IPS-NIHi7 (cell line): ENCODE measurements around the gene CYP1A1.

Experiments used
- DNase-seq: peaks from one replicate; pipeline ENCODE4 v3.0.0; 2012; ENCODE audit warnings: mixed read lengths; ENCODE audit errors: extremely low spot score

CYP1A1 gene, protein sequence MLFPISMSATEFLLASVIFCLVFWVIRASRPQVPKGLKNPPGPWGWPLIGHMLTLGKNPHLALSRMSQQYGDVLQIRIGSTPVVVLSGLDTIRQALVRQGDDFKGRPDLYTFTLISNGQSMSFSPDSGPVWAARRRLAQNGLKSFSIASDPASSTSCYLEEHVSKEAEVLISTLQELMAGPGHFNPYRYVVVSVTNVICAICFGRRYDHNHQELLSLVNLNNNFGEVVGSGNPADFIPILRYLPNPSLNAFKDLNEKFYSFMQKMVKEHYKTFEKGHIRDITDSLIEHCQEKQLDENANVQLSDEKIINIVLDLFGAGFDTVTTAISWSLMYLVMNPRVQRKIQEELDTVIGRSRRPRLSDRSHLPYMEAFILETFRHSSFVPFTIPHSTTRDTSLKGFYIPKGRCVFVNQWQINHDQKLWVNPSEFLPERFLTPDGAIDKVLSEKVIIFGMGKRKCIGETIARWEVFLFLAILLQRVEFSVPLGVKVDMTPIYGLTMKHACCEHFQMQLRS

DNA sequence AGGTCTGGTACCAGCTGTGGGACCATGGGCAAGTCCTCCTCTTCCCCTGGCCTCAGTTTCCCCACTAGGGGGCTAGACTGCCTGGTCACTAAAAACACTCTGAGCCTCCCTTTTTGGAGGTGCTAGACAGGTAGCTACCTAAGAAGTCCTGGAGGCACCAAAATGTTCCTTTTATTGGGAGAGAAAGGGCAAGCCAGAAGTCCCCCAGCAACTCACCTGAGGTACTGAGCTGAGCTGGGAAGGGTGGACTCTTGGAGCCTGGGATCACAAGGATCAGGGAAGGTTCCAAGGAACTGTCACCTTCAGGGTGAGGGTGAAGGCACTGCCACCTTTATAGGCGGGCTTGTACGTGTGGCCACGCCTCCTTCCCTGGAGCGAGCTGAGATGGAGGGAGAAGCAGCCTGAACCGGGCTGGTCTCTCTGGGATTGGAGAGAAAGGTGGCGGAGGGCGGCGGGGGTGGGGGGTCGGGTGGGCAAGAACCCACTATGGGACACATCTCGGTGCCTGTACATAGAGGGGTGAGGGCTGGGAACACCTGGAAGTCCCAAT is at the start of gene CYP1A1:
Gene CYP1A1 (minus strand): TSS at position 304 of the 550 bp plus-strand sequence. CDS start 2,431 bp downstream, outside the sequence.
- peak; percentile 69 for DNase-seq

DNA sequence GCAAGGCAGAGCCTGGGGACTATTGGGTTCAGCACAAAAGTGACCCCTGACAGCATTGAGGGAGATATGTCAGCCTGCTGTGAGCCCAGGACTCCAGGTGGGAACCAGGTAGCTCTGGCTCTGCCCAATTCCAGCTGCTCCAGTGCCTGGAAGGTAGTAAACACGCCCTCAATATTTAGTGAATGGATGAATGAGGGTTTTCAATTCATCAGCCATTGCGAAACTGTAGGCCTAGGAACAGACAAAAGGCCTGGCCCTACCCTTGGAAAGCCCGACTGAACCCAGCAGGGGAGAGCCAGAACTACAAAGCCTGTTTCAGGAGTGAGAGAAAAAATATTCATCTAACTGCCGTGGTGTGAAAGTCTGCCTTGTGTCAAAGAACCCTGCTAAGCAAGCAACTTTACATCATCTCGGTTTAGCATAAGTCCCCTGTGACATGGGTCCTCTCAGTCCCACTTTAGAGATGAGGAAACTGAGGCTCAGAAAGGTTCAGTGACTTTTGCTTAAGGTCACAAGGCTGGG is 48.5 kb upstream of the CYP1A1 start:
- no peak for DNase-seq

DNA sequence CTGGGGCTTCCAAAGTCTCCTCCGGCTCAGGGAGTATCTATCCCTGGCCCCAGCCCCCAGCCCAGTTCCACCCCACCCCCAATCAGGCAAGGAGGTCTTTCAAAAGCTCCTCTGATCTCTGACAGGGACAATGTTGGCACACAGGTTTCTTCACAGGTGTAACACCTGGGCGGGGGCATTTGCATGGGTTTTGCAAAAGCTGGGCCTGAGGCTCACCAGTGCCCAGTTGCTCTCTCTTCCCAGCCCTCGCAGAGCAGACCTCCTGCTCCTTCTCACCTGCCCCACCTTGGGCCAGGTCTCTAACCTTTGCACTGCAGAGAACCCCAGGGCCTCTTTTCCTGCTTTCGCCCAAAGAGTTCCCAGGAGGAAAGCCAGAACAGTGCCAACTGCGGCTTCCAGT is 48.0 kb upstream of the CYP1A1 start:
- DNase-seq: no peak

DNA sequence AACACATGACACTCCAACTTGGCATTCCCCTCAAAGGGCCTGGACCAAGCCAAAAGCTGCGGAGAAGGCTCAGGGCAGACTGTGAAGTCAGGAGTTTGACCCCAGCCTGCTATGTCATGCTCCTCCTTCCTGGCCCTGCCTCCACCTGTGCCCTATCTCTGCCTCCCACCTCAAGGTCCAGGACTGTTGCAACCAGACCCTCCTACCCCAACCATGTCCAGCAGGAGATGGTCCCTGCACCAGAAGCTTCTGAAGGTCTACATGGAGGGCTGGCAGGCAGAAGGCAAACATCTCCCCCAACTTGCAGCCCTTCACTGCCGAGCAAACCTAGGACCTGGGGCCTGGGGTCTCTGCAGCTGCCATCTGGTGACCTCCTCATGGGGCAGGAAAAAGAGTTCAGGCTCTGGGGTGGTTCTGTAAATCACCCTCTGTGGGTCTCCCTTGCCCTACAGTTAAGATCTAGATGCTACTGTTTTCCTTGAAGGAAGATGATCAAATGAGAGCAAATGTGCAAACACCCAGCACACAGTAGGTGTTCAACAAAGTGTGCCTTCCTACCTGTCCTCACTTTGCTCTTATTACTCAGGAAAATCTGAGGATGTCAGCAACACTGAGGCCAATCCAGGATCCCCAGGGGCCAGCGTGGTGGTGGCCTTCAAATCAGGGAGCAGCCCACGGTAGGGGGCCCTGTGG is 45.0 kb upstream of the CYP1A1 start:
- no peak for DNase-seq

DNA sequence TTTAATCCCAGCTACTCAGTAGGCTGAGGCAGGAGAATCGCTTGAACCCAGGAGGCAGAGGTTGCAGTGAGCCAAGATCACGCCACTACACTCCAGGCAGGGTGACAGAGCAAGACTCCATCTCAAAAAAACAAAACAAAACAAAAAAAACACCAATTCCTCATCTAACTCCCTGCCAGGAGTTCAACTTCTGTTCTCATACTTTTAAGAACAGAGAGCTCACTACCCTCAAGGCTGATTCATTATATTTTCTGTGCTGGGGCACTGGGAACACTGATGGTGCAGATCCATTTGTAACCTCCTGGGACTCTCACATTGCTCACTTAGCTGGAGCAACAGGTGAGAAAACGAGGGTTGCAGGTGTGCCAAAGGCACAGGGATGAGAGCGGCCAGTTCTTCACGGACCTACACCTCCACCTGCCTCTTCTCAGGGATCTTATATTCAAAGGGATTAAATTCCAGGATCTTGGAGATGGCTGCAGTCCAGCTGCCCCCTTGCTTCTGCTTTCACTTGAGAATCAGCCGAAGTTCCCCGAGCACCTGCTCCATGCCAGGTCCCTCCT is 44.2 kb upstream of the CYP1A1 start:
- DNase-seq: no peak

DNA sequence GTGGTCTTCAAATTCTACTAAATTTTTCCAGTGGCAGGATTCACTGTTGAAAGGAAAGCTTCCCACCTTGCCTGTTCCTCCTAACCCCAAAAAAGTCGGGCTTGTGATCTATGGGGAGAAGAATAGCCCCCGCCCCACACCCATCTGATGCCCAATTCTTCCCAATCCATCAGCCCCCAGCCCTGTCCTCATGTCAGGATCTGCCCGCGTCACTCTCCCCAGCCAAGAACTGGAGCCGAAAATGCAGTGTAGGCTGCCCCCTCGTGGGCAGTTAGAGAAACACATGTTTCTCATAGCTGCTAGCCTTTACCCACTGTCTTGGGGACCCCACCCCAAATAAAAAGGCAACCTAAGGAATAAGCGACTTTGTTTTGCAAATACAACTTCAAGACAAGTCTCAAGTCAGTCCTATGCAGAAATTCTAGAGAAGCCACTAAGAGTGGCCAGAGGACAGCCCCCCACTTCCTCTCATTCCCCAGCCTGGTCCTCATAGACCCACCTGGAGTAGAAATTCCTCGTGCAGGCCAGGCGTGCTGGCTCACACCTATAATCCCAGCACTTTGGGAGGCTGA is 43.5 kb upstream of the CYP1A1 start:
- peak; percentile 83 for DNase-seq

DNA sequence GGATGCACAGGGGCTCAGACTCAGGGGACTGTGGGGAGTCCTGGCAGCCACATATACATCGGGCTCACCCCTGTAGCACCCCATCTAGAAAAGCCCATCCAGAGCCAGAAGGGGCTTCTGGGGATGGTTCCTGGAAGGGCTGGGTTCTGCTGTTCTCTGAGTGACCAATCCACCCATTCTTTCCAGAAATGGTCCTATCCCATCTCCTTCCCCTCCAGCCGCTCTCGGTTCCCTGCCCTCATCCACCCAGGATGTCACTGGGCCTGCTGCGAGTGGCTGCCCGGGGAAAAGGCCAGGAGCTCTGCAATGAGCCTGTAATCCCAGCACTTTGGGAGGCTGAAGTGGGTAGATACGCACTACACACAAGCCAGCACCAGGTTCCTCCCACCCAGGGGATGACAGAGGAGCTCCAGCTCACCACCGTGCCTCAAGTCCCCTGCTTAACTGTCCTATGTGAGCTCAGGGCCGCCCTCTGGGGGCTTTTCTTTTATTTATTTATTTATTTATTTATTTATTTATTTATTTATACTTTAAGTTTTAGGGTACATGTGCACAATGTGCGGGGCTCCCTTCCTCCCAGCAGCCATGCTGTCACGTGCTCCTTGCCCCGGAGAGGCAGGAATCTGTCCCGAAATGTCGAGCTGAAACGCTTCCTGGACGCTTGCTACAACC is 42.9 kb upstream of the CYP1A1 start:
- DNase-seq: no peak

DNA sequence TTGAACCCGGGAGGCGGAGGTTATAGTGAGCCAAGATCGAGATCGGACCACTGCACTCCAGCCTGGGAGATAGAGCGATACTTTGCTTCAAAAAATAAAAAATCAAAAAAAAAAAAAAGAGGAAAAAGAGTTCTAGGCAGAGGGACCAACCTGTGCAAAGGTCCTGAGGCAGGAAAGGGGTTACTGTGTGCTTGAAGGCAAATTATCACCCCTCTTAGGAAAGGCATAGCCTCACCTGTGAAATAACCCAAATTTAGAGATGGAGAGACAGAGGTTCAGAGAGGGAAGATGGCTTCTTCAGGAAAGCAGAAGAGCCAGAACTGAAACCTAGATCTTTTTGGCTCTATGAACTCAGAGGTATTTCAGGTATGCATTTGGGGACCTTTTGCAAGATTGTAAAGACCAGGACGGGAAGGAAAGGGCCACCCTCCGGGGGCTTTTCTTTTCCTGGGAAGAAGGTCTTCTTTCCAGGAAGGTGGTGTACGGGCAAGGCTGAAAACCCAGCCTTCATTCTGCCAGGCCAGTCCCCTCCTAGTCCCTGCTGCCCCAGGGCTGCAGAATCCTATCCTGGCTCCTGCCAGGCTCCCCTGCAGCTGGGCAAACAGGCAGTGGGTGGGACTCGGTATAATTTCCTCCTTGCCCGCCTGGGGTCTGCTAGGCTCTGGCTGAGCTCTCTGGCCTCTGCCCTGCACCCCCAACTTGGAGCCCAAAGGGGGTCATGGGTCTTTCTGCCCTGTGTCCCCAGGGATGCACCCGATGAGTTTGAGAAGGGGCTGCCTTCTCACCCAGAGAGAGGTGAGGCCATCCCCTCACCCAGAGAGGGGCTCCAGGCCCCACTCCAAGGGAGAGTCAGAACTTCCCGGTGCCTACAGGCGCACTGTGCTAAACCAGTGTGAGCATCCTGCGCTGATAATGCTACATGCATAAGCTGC is 42.1 kb upstream of the CYP1A1 start:
- no peak for DNase-seq

DNA sequence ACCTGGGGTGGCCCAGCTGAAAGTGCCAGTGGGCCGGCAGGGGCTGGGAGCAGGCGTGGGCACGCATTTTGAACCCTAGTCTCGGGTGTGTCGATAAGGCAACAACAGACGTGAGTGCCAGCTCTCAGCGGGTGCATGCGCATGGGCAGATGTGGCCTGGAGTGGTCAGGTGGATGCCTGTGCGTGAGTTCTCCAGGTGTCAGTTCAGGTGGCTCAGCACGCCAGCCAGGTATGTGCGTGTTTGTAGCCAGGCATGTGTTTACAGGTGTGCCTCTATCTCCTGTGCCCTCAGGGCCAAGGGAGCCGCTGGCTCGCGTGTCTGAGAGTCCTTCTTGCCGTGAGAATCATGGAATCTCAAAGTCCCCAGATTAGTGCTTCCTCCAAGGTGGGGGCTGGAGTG is 38.1 kb upstream of the CYP1A1 start:
- DNase-seq: no peak

DNA sequence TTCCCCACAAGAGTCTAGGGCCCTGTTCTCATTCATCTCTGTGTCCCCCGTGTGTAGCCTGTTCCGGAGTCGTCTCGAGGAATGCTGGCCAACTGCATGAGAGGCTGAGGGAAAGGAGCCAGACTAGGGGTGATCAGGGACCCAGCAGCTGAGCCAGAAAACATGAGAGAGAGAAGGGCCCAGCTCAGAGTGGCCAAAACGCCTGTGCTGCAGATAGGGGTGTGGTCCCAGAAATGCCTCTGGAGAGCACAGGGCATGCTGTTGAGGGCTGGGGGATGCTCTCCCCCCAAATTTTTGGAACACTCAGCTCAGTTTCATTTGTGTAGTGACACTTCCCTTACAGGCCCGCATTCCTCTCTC is 37.4 kb upstream of the CYP1A1 start:
- DNase-seq: no peak

DNA sequence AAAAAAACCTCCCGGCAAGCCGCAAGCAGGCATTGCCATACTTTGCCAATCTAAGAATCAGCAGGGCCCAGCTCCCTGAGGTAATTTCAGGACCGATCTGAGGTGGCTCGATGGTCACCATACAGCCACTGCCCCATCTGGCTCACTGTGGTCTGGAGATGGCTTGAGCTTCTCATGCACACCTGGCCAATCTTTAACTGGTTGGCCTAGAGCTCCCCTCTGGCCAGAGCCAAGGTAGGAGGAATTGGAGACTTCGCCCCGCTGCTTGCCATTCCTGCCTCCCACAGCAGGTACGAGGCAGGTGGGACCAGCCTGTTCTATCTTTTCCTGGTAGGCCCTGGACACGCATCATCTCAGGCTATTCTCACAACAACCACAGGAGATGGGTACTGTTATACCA is 33.4 kb upstream of the CYP1A1 start:
- no peak for DNase-seq

DNA sequence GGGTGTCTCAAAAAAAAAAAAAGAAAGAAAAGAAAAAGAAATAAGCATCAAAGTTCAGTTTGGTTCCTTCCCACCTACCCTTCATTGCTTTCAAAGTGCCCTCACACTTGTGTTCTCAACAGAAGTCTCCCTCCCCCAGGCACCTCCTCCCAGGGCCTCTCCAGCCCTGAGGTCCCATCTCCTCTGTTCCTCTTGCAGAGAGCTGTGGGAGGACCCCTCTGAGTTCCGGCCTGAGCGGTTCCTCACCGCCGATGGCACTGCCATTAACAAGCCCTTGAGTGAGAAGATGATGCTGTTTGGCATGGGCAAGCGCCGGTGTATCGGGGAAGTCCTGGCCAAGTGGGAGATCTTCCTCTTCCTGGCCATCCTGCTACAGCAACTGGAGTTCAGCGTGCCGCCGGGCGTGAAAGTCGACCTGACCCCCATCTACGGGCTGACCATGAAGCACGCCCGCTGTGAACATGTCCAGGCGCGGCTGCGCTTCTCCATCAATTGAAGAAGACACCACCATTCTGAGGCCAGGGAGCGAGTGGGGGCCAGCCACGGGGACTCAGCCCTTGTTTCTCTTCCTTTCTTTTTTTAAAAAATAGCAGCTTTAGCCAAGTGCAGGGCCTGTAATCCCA is 29.4 kb upstream of the CYP1A1 start:
- no peak for DNase-seq

DNA sequence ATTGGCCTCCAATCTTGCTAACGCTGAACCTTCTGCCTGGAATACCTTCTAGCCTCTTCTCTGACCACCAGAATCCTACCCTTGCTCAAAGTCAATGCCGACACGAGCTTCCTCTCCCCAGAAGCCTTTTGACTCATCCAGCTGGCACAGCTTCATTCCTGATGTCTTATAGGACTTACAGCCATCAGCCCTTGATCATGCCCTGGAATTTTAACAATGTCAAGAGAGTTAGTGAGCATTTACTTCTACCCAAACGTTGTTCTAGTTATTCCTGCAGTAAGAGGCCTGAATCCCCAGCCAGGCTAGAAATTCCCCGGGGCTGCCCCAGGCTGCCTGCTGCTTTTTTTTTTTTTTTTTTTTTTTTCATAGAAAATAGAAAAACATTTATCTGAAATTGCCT is 27.2 kb upstream of the CYP1A1 start:
- DNase-seq: no peak

DNA sequence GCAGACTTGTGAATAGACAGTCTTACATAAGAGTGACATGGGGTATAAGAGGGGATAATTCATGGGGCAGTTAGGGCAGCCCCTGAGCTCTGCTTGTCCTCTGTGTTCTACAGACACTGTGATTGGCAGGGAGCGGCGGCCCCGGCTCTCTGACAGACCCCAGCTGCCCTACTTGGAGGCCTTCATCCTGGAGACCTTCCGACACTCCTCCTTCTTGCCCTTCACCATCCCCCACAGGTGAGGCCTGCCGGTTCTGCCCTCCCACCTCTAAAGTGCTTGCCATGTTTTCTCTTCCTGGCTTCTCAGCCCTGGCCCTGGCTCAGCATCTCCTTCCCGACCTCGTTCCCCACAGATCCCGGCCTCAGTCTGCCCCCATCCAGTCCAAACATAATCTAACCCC is 26.7 kb upstream of the CYP1A1 start:
- no peak for DNase-seq

DNA sequence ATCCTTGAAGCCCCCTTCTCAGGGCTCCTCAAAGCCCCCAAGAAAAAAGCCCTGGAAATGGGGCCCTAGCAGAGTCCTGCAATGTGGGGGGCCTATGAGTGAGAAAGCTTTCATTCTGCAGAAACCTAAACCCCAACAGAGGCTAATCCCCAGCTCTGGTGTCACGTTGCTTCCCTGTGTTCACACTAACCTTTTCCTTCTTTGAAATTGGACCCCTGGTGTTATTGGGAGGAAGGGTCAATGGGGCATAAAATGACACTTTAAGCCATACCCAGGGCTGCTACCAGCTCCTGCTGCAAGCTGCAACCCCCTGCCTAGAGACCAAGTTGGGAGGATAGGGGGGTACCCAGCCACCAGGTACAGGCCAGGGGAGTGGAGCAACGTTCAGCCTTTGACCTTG is 25.4 kb upstream of the CYP1A1 start:
- DNase-seq: no peak

DNA sequence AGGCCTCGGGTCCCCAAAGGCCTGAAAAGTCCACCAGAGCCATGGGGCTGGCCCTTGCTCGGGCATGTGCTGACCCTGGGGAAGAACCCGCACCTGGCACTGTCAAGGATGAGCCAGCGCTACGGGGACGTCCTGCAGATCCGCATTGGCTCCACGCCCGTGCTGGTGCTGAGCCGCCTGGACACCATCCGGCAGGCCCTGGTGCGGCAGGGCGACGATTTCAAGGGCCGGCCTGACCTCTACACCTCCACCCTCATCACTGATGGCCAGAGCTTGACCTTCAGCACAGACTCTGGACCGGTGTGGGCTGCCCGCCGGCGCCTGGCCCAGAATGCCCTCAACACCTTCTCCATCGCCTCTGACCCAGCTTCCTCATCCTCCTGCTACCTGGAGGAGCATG is 24.5 kb upstream of the CYP1A1 start:
- no peak for DNase-seq

DNA sequence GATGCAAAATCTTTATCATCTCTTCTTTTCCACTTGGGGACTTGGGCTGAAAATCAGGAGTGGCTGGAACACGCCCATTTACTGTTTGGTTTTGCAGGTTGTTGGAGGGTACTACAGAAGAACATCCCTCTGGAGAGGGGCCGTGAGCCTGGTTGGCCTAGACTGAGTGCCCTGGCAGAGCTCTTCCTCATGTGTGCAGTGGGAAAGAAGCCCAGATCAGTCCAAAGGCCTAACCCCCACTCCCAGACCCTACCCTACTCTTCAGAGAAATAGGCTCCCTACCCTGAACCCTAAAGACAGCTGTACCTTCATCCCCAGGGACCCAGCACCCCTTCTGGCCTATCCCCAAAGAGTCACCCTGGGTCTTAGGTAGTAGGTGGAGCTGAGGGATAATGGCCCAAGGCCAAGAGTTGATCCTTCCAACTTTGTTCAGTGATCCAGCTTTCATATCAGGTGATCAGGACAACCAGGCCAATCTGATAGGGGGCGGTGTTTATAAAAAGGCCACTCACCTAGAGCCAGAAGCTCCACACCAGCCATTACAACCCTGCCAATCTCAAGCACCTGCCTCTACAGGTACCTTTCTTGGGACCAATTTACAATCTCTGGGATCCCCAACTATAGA is 23.1 kb upstream of the CYP1A1 start, which contains the start of gene CYP1A2:
Gene CYP1A2 (plus strand): TSS at position 524 of the 625 bp plus-strand sequence. CDS start 894 bp downstream, outside the sequence.
- DNase-seq: no peak

DNA sequence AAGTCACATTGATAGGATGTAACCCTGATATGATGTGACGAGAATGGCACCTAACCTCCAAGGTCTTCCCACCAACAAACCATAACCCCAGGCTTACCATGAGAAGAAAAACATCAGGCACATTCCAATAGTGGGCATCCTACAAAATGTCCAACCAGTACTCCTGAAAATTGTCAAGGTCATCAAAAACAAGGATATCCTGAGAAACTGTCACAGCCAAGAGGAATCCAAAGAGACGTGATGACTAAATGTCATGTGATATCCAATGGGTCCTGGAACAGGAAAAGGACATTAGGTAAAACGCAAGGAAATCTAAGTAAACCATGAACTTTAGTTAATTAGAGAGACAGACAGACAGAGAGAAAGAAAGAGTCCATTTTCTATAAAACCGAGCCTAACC is 21.1 kb upstream of the CYP1A1 start:
- no peak for DNase-seq

DNA sequence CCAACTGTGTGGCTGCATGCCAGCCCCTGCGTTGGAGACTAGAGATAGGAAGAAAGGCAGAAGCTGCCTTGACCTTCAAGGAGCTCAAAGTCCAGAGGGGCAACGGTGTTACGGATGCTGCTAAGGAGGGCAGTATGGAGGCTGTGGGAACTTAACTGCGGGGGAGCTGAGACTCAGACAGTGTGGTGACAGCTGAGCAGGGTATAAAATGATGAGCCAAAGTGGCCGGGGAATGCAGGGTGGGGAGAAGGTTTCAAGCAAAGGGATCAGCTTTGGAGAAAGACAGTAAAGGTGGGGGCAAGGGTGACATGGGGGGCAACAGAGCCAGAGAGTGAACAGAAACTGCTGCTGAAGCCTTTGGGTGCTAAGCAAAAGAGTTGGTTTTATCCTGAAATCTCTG is 17.1 kb upstream of the CYP1A1 start:
- no peak for DNase-seq
